HepG2 (cell line): ENCODE data around the gene PRPF38A.

Source experiments
- CHD2 ChIP-seq: IDR thresholded peaks from 2 replicates; pipeline ENCODE4 v1.6.1; 2011; ENCODE audit warnings: low read depth, low read length, improper control_type of control experiment
- HMGA1 ChIP-seq: sonication (generic); formaldehyde crosslinking; conservative IDR thresholded peaks from 2 replicates; pipeline ENCODE4 v1.4.0; 2020; ENCODE audit warnings: missing genetic modification reagents
- POLR2A ChIP-seq, 2 experiments: IDR thresholded peaks; 2 replicates each; pipeline ENCODE4 v1.6.1; 2011; ENCODE audit warnings: low read depth in 2 of 2, low read length in 2 of 2, mild to moderate bottlenecking in 1 of 2, moderate library complexity in 1 of 2; ENCODE audit not compliant: insufficient read depth in 1 of 2
- TAF1 ChIP-seq: sonication (generic); formaldehyde crosslinking; IDR thresholded peaks from 2 replicates; pipeline ENCODE4 v1.4.0; 2020; ENCODE audit warnings: missing genetic modification reagents
- TF ChIP-seq, protein P1 (sequence below): sonication (generic); formaldehyde crosslinking; IDR thresholded peaks from 2 replicates; pipeline ENCODE4 v1.5.0; 2020; ENCODE audit warnings: mild to moderate bottlenecking, missing genetic modification reagents, moderate library complexity
- TF ChIP-seq, protein P2 (sequence below): conservative IDR thresholded peaks from 2 replicates; pipeline ENCODE4 v1.6.1; 2018; ENCODE audit warnings: missing genetic modification reagents
- TF ChIP-seq, protein P3 (sequence below): sonication (generic); formaldehyde crosslinking; IDR thresholded peaks from 2 replicates; pipeline ENCODE4 v1.4.0; 2020; ENCODE audit warnings: mild to moderate bottlenecking, missing genetic modification reagents

DNA sequence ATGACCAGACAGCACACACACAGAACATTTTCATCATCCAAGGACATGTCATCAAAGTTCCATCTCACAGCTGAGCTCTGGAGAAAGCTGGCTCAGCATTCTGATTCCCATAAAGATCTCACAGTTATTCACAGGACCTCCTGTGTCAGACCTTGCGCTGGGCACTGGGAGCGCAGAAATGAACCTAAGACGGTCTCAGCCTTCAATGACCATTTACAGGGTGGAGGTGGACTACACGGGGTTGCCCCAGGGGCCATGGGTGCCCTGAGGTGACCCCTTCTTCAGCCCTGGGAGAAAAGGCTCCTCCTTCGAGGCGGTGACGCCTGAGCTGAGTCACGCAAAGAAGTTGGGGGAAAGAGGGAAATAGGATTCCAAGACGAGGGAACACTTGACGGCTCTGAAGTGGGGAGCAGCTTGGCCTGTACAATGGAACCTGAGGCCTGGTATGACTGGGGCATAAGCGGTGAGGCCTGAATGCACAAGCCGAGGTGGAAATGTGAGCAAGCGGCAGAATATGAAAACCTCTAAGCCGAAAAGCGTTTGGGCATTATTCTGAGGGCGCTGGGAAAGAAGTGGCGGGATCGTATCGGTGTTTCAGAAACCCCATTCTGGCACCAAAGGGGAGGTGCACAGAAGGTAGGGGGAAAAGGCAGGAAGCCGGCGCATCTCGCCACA, 39.2 kb upstream of the PRPF38A start:
- TF ChIP-seq, protein P1, sequence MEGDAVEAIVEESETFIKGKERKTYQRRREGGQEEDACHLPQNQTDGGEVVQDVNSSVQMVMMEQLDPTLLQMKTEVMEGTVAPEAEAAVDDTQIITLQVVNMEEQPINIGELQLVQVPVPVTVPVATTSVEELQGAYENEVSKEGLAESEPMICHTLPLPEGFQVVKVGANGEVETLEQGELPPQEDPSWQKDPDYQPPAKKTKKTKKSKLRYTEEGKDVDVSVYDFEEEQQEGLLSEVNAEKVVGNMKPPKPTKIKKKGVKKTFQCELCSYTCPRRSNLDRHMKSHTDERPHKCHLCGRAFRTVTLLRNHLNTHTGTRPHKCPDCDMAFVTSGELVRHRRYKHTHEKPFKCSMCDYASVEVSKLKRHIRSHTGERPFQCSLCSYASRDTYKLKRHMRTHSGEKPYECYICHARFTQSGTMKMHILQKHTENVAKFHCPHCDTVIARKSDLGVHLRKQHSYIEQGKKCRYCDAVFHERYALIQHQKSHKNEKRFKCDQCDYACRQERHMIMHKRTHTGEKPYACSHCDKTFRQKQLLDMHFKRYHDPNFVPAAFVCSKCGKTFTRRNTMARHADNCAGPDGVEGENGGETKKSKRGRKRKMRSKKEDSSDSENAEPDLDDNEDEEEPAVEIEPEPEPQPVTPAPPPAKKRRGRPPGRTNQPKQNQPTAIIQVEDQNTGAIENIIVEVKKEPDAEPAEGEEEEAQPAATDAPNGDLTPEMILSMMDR (CRISPR knock-in tag) = no peak
- TF ChIP-seq TAF1 (CRISPR knock-in tag) = no peak
- TF ChIP-seq, protein P2, sequence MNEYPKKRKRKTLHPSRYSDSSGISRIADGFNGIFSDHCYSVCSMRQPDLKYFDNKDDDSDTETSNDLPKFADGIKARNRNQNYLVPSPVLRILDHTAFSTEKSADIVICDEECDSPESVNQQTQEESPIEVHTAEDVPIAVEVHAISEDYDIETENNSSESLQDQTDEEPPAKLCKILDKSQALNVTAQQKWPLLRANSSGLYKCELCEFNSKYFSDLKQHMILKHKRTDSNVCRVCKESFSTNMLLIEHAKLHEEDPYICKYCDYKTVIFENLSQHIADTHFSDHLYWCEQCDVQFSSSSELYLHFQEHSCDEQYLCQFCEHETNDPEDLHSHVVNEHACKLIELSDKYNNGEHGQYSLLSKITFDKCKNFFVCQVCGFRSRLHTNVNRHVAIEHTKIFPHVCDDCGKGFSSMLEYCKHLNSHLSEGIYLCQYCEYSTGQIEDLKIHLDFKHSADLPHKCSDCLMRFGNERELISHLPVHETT (CRISPR knock-in tag) = no peak
- TF ChIP-seq HMGA1 (CRISPR knock-in tag) = no peak
- TF ChIP-seq POLR2A (IDR thresholded peaks at IDR 0.05; ENCODE audit: insufficient read depth in 1 of 2, low read depth in 2 of 2, low read length in 2 of 2) = no peak
- no peak for TF ChIP-seq CHD2
- TF ChIP-seq, protein P3, sequence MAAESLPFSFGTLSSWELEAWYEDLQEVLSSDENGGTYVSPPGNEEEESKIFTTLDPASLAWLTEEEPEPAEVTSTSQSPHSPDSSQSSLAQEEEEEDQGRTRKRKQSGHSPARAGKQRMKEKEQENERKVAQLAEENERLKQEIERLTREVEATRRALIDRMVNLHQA (CRISPR knock-in tag) = no peak
